GM23338 (cell line): ENCODE measurements around the gene KIFAP3. TPM values are rescaled to one million over a fixed set of nuclear protein-coding genes. Genes with fewer than 3 reads are reported as not detected.
A peak's percentile ranks its signal among the peaks of the same experiment; 100 is the strongest.

Experiments
- ATAC-seq: fragments of 200-7000 bp; cut with Tn5 transposase; 3 replicates; pipeline ENCODE4 v1.9.1; 2020
- DNase-seq: peaks from one replicate; pipeline ENCODE4 v3.0.0-alpha.2; 2015; ENCODE audit warnings: low spot score
- H2AFZ ChIP-seq: fragments of 200-600 bp; sonication (generic); 2 replicates; pipeline ENCODE4 v1.8.0; 2016; ENCODE audit warnings: antibody characterized with exemption, mild to moderate bottlenecking, moderate library complexity
- H3F3A ChIP-seq: fragments of 200-600 bp; sonication (generic); replicated peaks from 2 replicates; pipeline ENCODE4 v1.8.0; 2017; ENCODE audit warnings: antibody characterized with exemption, mixed run types, low read depth
- H3K27ac ChIP-seq: fragments of 200-600 bp; sonication (generic); 2 replicates; pipeline ENCODE4 v1.6.1; 2016; ENCODE audit warnings: low read depth
- H3K27me3 ChIP-seq: fragments of 200-600 bp; sonication (generic); 2 replicates; pipeline ENCODE4 v1.8.0; 2016; ENCODE audit warnings: mild to moderate bottlenecking, mixed run types, moderate library complexity; ENCODE audit not compliant: insufficient read depth
- H3K36me3 ChIP-seq: fragments of 200-600 bp; sonication (generic); 2 replicates; pipeline ENCODE4 v1.8.0; 2016; ENCODE audit warnings: mild to moderate bottlenecking; ENCODE audit not compliant: insufficient read depth
- H3K4me1 ChIP-seq: fragments of 200-600 bp; sonication (generic); 2 replicates; pipeline ENCODE4 v1.8.0; 2016; ENCODE audit warnings: mild to moderate bottlenecking, moderate library complexity; ENCODE audit not compliant: insufficient read depth
- H3K4me2 ChIP-seq: fragments of 200-600 bp; sonication (generic); 2 replicates; pipeline ENCODE4 v1.7.1; 2017; ENCODE audit warnings: mixed run types
- H3K4me3 ChIP-seq: fragments of 200-600 bp; sonication (generic); 2 replicates; pipeline ENCODE4 v1.6.1; 2016; ENCODE audit warnings: mixed run types
- H3K79me2 ChIP-seq: fragments of 200-600 bp; sonication (generic); replicated peaks from 2 replicates; pipeline ENCODE4 v1.8.0; 2017; ENCODE audit warnings: mild to moderate bottlenecking; ENCODE audit not compliant: insufficient read depth
- H3K9me2 ChIP-seq: fragments of 200-600 bp; sonication (generic); 2 replicates; pipeline ENCODE4 v1.8.0; 2017; ENCODE audit not compliant: insufficient read depth
- H4K20me1 ChIP-seq: fragments of 200-600 bp; sonication (generic); replicated peaks from 2 replicates; pipeline ENCODE4 v1.8.0; 2017; ENCODE audit warnings: mild to moderate bottlenecking; ENCODE audit not compliant: insufficient read depth
- H3K27ac Mint-ChIP-seq: 2 replicates; pipeline ENCODE4 v1.8.0; 2020; ENCODE audit warnings: inconsistent platforms, mild to moderate bottlenecking, moderate library complexity, mixed read lengths
- H3K27me3 Mint-ChIP-seq: 3 replicates; pipeline ENCODE4 v1.8.0; 2022; ENCODE audit warnings: low read depth, mild to moderate bottlenecking, moderate library complexity, mixed read lengths, inconsistent platforms; ENCODE audit not compliant: insufficient read depth, poor library complexity
- H3K36me3 Mint-ChIP-seq: 3 replicates; pipeline ENCODE4 v1.8.0; 2021; ENCODE audit warnings: low read depth, mild to moderate bottlenecking, inconsistent platforms, moderate library complexity, mixed read lengths
- H3K4me1 Mint-ChIP-seq: 3 replicates; pipeline ENCODE4 v1.8.0; 2020; ENCODE audit warnings: mild to moderate bottlenecking, inconsistent platforms, mixed read lengths
- H3K4me3 Mint-ChIP-seq: 3 replicates; pipeline ENCODE4 v1.8.0; 2021; ENCODE audit warnings: moderate library complexity, mild to moderate bottlenecking, inconsistent platforms, mixed read lengths
- H3K9me3 Mint-ChIP-seq: 3 replicates; pipeline ENCODE4 v1.8.0; 2020; ENCODE audit warnings: moderate library complexity, mild to moderate bottlenecking, inconsistent platforms, mixed read lengths
- CREB1 ChIP-seq: fragments of 250-450 bp; sonication (Bioruptor Pico); IDR thresholded peaks from 2 replicates; pipeline ENCODE4 v1.5.0; 2020; ENCODE audit warnings: low read depth, mild to moderate bottlenecking, moderate library complexity
- CTCF ChIP-seq, 2 experiments: fragments of 200-600 bp in 1 of 2; sonication (generic) in 1 of 2; conservative IDR thresholded peaks; 2 replicates each; pipeline versions ENCODE4 v1.5.1 to v1.6.1; 2016 to 2017; ENCODE audit warnings: antibody characterized with exemption in 2 of 2, low read depth in 2 of 2, mild to moderate bottlenecking in 2 of 2, moderate library complexity in 1 of 2
- NANOG ChIP-seq: IDR thresholded peaks from 2 replicates; pipeline ENCODE4 v1.6.1; 2016; ENCODE audit warnings: antibody characterized with exemption, borderline replicate concordance
- ZNF114 ChIP-seq: fragments of 250-450 bp; sonication (Bioruptor Pico); IDR thresholded peaks from 2 replicates; pipeline ENCODE4 v1.5.0; 2020; ENCODE audit warnings: mild to moderate bottlenecking, moderate library complexity
- ZNF331 ChIP-seq: fragments of 250-450 bp; sonication (Bioruptor Pico); IDR thresholded peaks from 2 replicates; pipeline ENCODE4 v1.5.0; 2020; ENCODE audit warnings: low read depth, mild to moderate bottlenecking, moderate library complexity
- ZNF462 ChIP-seq: fragments of 250-450 bp; sonication (Bioruptor Pico); IDR thresholded peaks from 2 replicates; pipeline ENCODE4 v1.5.0; 2020; ENCODE audit warnings: mild to moderate bottlenecking, moderate library complexity
- polyA plus RNA-seq: library from polyadenylated mRNA; unstranded; fragments of >200 nt; fragmentation: Nextera tagmentation; extraction: Ambion mirVana; gene quantifications from 2 replicates; pipeline ENCODE4 v1.2.1, GENCODE V29; 2016
- total RNA-seq: library from RNA; depleted of rRNA; stranded (reverse); fragments of >200 nt; shearing (Covaris generic); gene quantifications from 2 replicates; pipeline ENCODE4 v1.2.3, GENCODE V29; 2014

KIFAP3 gene
- total and polyA plus RNA-seq, 2 experiments from 2014 or later, result 2.7 to 3.1 TPM

GRCh38 chr1:169904834-169905233, 169.7 kb downstream of the KIFAP3 start (continued):
- TF ChIP-seq ZNF462 (CRISPR knock-in tag) (no peak), ZNF331 (CRISPR knock-in tag) (no peak)

- Histone ChIP-seq H3K27ac (no peak overlapping the region), H3K4me1 (0 out of 2 replicates have a peak, but pooled peaks cover 6% of the 10 kb centered on the region), H3K4me3 (no peak overlapping the region), H3K27me3 (no peaks in the 10 kb centered on the region), H3K4me2 (no peak overlapping the region), H3K36me3 (no peaks in the 10 kb centered on the region), H3K9me2 (no peaks in the 10 kb centered on the region), H4K20me1 (no peaks in the 10 kb centered on the region), H3F3A (no peaks in the 10 kb centered on the region), H3K79me2 (no peaks in the 10 kb centered on the region), H2AFZ (peak overlapping the region; percentile 63; the same call in 1 of the 2 replicates)
- H3K27me3 Mint-ChIP-seq, result no peaks in the 10 kb centered on the region
- peaks cover 12% of the 10 kb centered on the region for H3K4me1 Mint-ChIP-seq
- H3K4me3 Mint-ChIP-seq, result no peak overlapping the region
- DNase-seq (no peak), ATAC-seq (no peak)
- H3K9me3 Mint-ChIP-seq, result no peaks in the 10 kb centered on the region
- no peaks in the 10 kb centered on the region for H3K36me3 Mint-ChIP-seq
- no peak overlapping the region for H3K27ac Mint-ChIP-seq
- no peak for TF ChIP-seq CREB1 (CRISPR knock-in tag)
- no peak for TF ChIP-seq NANOG
- TF ChIP-seq ZNF114 (CRISPR knock-in tag), result no peak
- no peak for TF ChIP-seq CTCF (conservative IDR thresholded peaks at IDR 0.05; ENCODE audit: low read depth in 2 of 2)
Measured at GRCh38 chr1:169902751-169903150, 171.7 kb downstream of the KIFAP3 start.
